HCT116 (cell line): ENCODE data around the gene CCL28. TPM values are rescaled to one million over a fixed set of nuclear protein-coding genes. Genes with fewer than 3 reads are reported as not detected.

Source experiments
- ATAC-seq: fragments of 200-7000 bp; cut with Tn5 transposase; 2 replicates; pipeline ENCODE4 v1.9.1; 2020; ENCODE audit warnings: mild to moderate bottlenecking, moderate library complexity
- BruUV-seq: library from RNA; stranded (reverse); fragments of 400-500 nt; replicated peaks from 2 replicates; lab custom pipeline; 2021; lab: Mats Ljungman, UMichigan
- CTCF ChIA-PET: fragments of 300-600 bp; sonication (Branson Sonifier 250); formaldehyde crosslinking; loops from one replicate; lab custom pipeline; 2021; ENCODE audit warnings: antibody characterized with exemption; lab: Charles Lee
- POLR2A ChIA-PET: fragments of 300-600, 350-600 bp; sonication (Branson Sonifier 250); formaldehyde crosslinking; loops from one replicate; lab custom pipeline; 2021; ENCODE audit warnings: antibody characterized with exemption; lab: Charles Lee
- RAD21 ChIA-PET, 2 experiments: fragments of 300-600 bp; sonication (Branson Sonifier 250); formaldehyde crosslinking; loops; one replicate each; lab custom pipeline; 2023; ENCODE audit warnings: low total read pairs in 2 of 2; ENCODE audit not compliant: uncharacterized antibody in 2 of 2, unreplicated experiment in 2 of 2, low non-redundant PET in 1 of 2; lab: Charles Lee
- DNase-seq: peaks from one replicate; pipeline ENCODE4 v3.0.0-alpha.2; 2010; ENCODE audit warnings: low read depth, low spot score
- H2AFZ ChIP-seq: fragments of 200-600 bp; shearing (Covaris generic), sonication (generic); 2 replicates; pipeline ENCODE4 v1.6.1; 2017; ENCODE audit warnings: low read depth, mixed run types, mixed read lengths, antibody characterized with exemption, low read length; ENCODE audit not compliant: poor library complexity, severe bottlenecking
- H3K27ac ChIP-seq: 2 replicates; pipeline ENCODE4 v1.5.1; 2012; ENCODE audit warnings: low read depth, low read length
- H3K27me3 ChIP-seq: fragments of 200-600 bp; sonication (generic); 2 replicates; pipeline ENCODE4 v1.6.1; 2016; ENCODE audit warnings: mixed run types, low read length, mixed read lengths; ENCODE audit not compliant: insufficient read depth
- H3K36me3 ChIP-seq, 2 experiments: fragments of 200-500 bp in 1 of 2; fragments of 200-600 bp in 1 of 2; sonication (Bioruptor generic) in 1 of 2; sonication (generic) in 1 of 2; 2 replicates each; pipeline versions ENCODE4 v1.5.1 to v1.6.1; 2014 to 2016; ENCODE audit warnings: low read length in 2 of 2, inconsistent platforms in 1 of 2, mixed read lengths in 1 of 2, mixed run types in 1 of 2; ENCODE audit not compliant: insufficient read depth in 2 of 2, control insufficient read depth in 1 of 2
- H3K4me1 ChIP-seq, 2 experiments: fragments of 200-600 bp in 1 of 2; sonication (generic) in 1 of 2; 2 replicates each; pipeline versions ENCODE4 v1.5.1 to v1.6.1; 2012 to 2017; ENCODE audit warnings: low read length in 2 of 2, inconsistent platforms in 1 of 2, mild to moderate bottlenecking in 1 of 2, mixed read lengths in 1 of 2, mixed run types in 1 of 2, moderate library complexity in 1 of 2; ENCODE audit not compliant: insufficient read depth in 2 of 2, control insufficient read depth in 1 of 2
- H3K4me2 ChIP-seq: fragments of 200-600 bp; sonication (generic); 2 replicates; pipeline ENCODE4 v1.6.1; 2017; ENCODE audit warnings: mixed run types, low read length, mixed read lengths
- H3K4me3 ChIP-seq, 2 experiments: fragments of 200-600 bp in 1 of 2; sonication (generic) in 1 of 2; replicated peaks in 1 of 2; 2 replicates each; pipeline ENCODE4 v1.5.1; 2011 to 2016; ENCODE audit warnings: low read length in 2 of 2, control low read depth in 1 of 2, low read depth in 1 of 2, mild to moderate bottlenecking in 1 of 2, mixed read lengths in 1 of 2, mixed run types in 1 of 2
- H3K79me2 ChIP-seq: fragments of 200-600 bp; sonication (generic); 2 replicates; pipeline ENCODE4 v1.6.1; 2017; ENCODE audit warnings: mild to moderate bottlenecking, mixed run types, low read length, moderate library complexity, mixed read lengths; ENCODE audit not compliant: insufficient read depth
- H3K9ac ChIP-seq: fragments of 200-600 bp; sonication (generic); 2 replicates; pipeline ENCODE4 v1.6.1; 2016; ENCODE audit warnings: low read length, mixed read lengths
- H3K9me2 ChIP-seq: fragments of 200-600 bp; sonication (generic), shearing (Covaris generic); 2 replicates; pipeline ENCODE4 v1.6.1; 2017; ENCODE audit warnings: mixed run types, mild to moderate bottlenecking, moderate library complexity; ENCODE audit not compliant: insufficient read depth
- H3K9me3 ChIP-seq, 2 experiments: fragments of 200-500 bp in 1 of 2; fragments of 200-600 bp in 1 of 2; sonication (Bioruptor generic) in 1 of 2; sonication (generic) in 1 of 2; 2 replicates each; pipeline ENCODE4 v1.6.1; 2014 to 2017; ENCODE audit warnings: low read length in 2 of 2, mixed read lengths in 2 of 2, inconsistent platforms in 1 of 2, low read depth in 1 of 2, mild to moderate bottlenecking in 1 of 2, mixed run types in 1 of 2, moderate library complexity in 1 of 2; ENCODE audit not compliant: control insufficient read depth in 1 of 2, insufficient read depth in 1 of 2
- H4K20me1 ChIP-seq: fragments of 200-600 bp; sonication (generic), shearing (Covaris generic); 2 replicates; pipeline ENCODE4 v1.6.1; 2017; ENCODE audit warnings: mixed run types, mild to moderate bottlenecking, moderate library complexity; ENCODE audit not compliant: insufficient read depth
- CBX3 ChIP-seq: IDR thresholded peaks from 2 replicates; pipeline ENCODE4 v1.6.1; 2012; ENCODE audit warnings: low read depth
- CEBPB ChIP-seq: IDR thresholded peaks from 2 replicates; pipeline ENCODE4 v1.6.1; 2012; ENCODE audit warnings: low read depth
- EGR1 ChIP-seq: IDR thresholded peaks from 2 replicates; pipeline ENCODE4 v1.6.1; 2012; ENCODE audit warnings: low read depth
- ELF1 ChIP-seq: IDR thresholded peaks from 2 replicates; pipeline ENCODE4 v1.6.1; 2012; ENCODE audit warnings: low read depth, borderline replicate concordance
- EZH2 ChIP-seq: fragments of 200-600 bp; sonication (generic); IDR thresholded peaks from 2 replicates; pipeline ENCODE4 v1.6.1; 2017; ENCODE audit warnings: antibody characterized with exemption, mixed run types
- EZH2phosphoT487 ChIP-seq: fragments of 200-600 bp; IDR thresholded peaks from 2 replicates; pipeline ENCODE4 v1.6.1; 2018; ENCODE audit warnings: antibody characterized with exemption, borderline replicate concordance
- FOSL1 ChIP-seq: IDR thresholded peaks from 2 replicates; pipeline ENCODE4 v1.6.1; 2012; ENCODE audit warnings: low read depth
- JUND ChIP-seq: IDR thresholded peaks from 2 replicates; pipeline ENCODE4 v1.6.1; 2012
- POLR2A ChIP-seq: IDR thresholded peaks from 2 replicates; pipeline ENCODE4 v1.7.0; 2011; ENCODE audit warnings: borderline replicate concordance; ENCODE audit not compliant: insufficient read depth, insufficient read length; ENCODE audit errors: extremely low read depth
- RAD21 ChIP-seq: IDR thresholded peaks from 2 replicates; pipeline ENCODE4 v1.6.1; 2012; ENCODE audit warnings: low read depth, mild to moderate bottlenecking
- SIN3A ChIP-seq: IDR thresholded peaks from 2 replicates; pipeline ENCODE4 v1.6.1; 2012; ENCODE audit warnings: low read depth
- SRF ChIP-seq: IDR thresholded peaks from 2 replicates; pipeline ENCODE4 v1.6.1; 2012; ENCODE audit warnings: low read depth
- ZNF274 ChIP-seq: fragments of 200-500 bp; sonication (Bioruptor generic); IDR thresholded peaks from 2 replicates; pipeline ENCODE4 v1.6.1; 2014; ENCODE audit warnings: mild to moderate bottlenecking, low read depth, low read length, inconsistent platforms
- intact Hi-C: fragments of 100-400 bp; cut with micrococcal nuclease; formaldehyde crosslinking; loops from 2 replicates; pipeline ENCODE4 v1.10.0; 2022
- total RNA-seq: library from RNA; stranded (reverse); gene quantifications from one replicate; pipeline ENCODE4 v1.2.1, GENCODE V29; 2021; ENCODE audit not compliant: unreplicated experiment
- TF ChIP-seq, protein P1 (sequence below): IDR thresholded peaks from 2 replicates; pipeline ENCODE4 v1.6.1; 2012
- TF ChIP-seq, protein P2 (sequence below): IDR thresholded peaks from 2 replicates; pipeline ENCODE4 v1.6.1; 2011; ENCODE audit warnings: mild to moderate bottlenecking, low read length, moderate library complexity; ENCODE audit not compliant: insufficient replicate concordance; ENCODE audit errors: extremely low read depth
- TF ChIP-seq, protein P3 (sequence below), 3 experiments: fragments of 200-600 bp in 1 of 3; sonication (generic) in 1 of 3; IDR thresholded peaks in 2 of 3; conservative IDR thresholded peaks in 1 of 3; 2 replicates each; pipeline ENCODE4 v1.5.1; 2012 to 2017; ENCODE audit warnings: low read depth in 2 of 3, low read length in 2 of 3, antibody characterized with exemption in 1 of 3, borderline replicate concordance in 1 of 3, control low read depth in 1 of 3, mild to moderate bottlenecking in 1 of 3, mixed read lengths in 1 of 3, mixed run types in 1 of 3, moderate library complexity in 1 of 3; ENCODE audit not compliant: insufficient read depth in 1 of 3
- TF ChIP-seq, protein P4 (sequence below): IDR thresholded peaks from 2 replicates; pipeline ENCODE4 v1.6.1; 2012

CCL28 gene
- total RNA-seq, 1 experiment from 2014 or later: 0.25 TPM

DNA sequence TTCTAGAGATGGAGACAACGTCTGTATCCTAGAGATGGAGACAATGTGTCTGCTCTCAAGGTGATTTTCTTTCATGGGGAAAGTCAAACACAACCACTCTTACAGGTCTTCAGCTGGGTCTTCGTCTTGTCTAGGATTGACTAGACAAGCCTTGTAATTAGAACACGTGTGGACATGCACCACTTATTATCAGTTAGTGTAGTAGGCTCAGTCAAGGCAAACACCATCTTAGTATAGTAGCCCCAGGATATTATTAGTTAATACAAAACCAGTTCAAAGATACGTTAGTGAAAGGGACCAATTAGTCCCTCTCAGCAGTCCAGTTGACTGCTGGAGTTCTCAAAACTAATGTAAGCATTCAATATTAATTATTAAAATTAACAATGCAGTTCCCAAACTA, 15.1 kb upstream of the CCL28 start:
- Histone ChIP-seq H3K4me3 (no peak overlapping the region), H3K4me1 (peaks cover 9 to 11% of the 10 kb centered on the region in 2 experiments), H3K4me2 (no peak overlapping the region), H3K27ac (no peak overlapping the region), H3K9me3 (no peaks in the 10 kb centered on the region), H3K36me3 (no peaks in the 10 kb centered on the region), H3K9me2 (no peaks in the 10 kb centered on the region), H3K79me2 (no peaks in the 10 kb centered on the region)
- ChIA-PET CTCF (no interaction called here), POLR2A (no interaction called here), RAD21 (no interaction called here)
- intact Hi-C loops: no loop called here
- DNase-seq: no peak
- BruUV-seq: no TSS peak
- TF ChIP-seq ZNF274 (no peak), SRF (no peak), JUND (no peak), EZH2 (no peak), CEBPB (no peak), EZH2phosphoT487 (no peak), POLR2A (no peak), FOSL1 (no peak), ELF1 (no peak), CBX3 (no peak), EGR1 (no peak), SIN3A (no peak), RAD21 (no peak)
- TF ChIP-seq, protein P1, sequence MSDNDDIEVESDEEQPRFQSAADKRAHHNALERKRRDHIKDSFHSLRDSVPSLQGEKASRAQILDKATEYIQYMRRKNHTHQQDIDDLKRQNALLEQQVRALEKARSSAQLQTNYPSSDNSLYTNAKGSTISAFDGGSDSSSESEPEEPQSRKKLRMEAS: no peak
- TF ChIP-seq, protein P2, sequence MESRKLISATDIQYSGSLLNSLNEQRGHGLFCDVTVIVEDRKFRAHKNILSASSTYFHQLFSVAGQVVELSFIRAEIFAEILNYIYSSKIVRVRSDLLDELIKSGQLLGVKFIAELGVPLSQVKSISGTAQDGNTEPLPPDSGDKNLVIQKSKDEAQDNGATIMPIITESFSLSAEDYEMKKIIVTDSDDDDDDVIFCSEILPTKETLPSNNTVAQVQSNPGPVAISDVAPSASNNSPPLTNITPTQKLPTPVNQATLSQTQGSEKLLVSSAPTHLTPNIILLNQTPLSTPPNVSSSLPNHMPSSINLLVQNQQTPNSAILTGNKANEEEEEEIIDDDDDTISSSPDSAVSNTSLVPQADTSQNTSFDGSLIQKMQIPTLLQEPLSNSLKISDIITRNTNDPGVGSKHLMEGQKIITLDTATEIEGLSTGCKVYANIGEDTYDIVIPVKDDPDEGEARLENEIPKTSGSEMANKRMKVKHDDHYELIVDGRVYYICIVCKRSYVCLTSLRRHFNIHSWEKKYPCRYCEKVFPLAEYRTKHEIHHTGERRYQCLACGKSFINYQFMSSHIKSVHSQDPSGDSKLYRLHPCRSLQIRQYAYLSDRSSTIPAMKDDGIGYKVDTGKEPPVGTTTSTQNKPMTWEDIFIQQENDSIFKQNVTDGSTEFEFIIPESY: no peak
- TF ChIP-seq, protein P3, sequence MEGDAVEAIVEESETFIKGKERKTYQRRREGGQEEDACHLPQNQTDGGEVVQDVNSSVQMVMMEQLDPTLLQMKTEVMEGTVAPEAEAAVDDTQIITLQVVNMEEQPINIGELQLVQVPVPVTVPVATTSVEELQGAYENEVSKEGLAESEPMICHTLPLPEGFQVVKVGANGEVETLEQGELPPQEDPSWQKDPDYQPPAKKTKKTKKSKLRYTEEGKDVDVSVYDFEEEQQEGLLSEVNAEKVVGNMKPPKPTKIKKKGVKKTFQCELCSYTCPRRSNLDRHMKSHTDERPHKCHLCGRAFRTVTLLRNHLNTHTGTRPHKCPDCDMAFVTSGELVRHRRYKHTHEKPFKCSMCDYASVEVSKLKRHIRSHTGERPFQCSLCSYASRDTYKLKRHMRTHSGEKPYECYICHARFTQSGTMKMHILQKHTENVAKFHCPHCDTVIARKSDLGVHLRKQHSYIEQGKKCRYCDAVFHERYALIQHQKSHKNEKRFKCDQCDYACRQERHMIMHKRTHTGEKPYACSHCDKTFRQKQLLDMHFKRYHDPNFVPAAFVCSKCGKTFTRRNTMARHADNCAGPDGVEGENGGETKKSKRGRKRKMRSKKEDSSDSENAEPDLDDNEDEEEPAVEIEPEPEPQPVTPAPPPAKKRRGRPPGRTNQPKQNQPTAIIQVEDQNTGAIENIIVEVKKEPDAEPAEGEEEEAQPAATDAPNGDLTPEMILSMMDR (IDR thresholded peaks at IDR 0.05 in 2 of 3, conservative IDR thresholded peaks at IDR 0.05 in 1 of 3; ENCODE audit: borderline replicate concordance in 1 of 3, insufficient read depth in 1 of 3, low read depth in 2 of 3, low read length in 2 of 3): no peak
- TF ChIP-seq, protein P4, sequence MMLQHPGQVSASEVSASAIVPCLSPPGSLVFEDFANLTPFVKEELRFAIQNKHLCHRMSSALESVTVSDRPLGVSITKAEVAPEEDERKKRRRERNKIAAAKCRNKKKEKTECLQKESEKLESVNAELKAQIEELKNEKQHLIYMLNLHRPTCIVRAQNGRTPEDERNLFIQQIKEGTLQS: no peak
- TF ChIP-seq, all 23 proteins: peak for 0
- no peaks in the 10 kb centered on the region for H3K27me3 ChIP-seq
- H2AFZ ChIP-seq: no peak overlapping the region
- H3K9ac ChIP-seq: no peak overlapping the region
- ATAC-seq: no peak
- H4K20me1 ChIP-seq: no peaks in the 10 kb centered on the region
